ENCODE results near the gene TMEM107.

TMEM107 gene

GRCh38 chr17:8141045-8141444 is 35.1 kb downstream of the TMEM107 start:
- DNase-seq (ENCODE audit: extremely low read depth, low read depth) = no peak
- TF ChIP-seq CTCF (IDR thresholded peaks at IDR 0.05; ENCODE audit: low read depth, low read length) = no peak

- TF ChIP-seq CTCF (IDR thresholded peaks at IDR 0.05; ENCODE audit: low read depth, low read length) = no peak
- DNase-seq (ENCODE audit: extremely low read depth, low read depth) = no peak
These were observed 35.8 kb downstream of the TMEM107 start for GRCh38 chr17:8140065-8141029.

GRCh38 chr17:8138672-8139371 is 37.4 kb downstream of the TMEM107 start:
- peak; percentile 96 for DNase-seq (ENCODE audit: extremely low read depth, low read depth)

GRCh38 chr17:8138374-8138671 is 37.9 kb downstream of the TMEM107 start:
- TF ChIP-seq CTCF (IDR thresholded peaks at IDR 0.05; ENCODE audit: low read depth, low read length) = no peak
- DNase-seq (ENCODE audit: extremely low read depth, low read depth) = no peak

More at GRCh38 chr17:8138672-8139371, 37.4 kb downstream of the TMEM107 start:
- peak; percentile 82 for TF ChIP-seq CTCF (IDR thresholded peaks at IDR 0.05; ENCODE audit: low read depth, low read length)

GRCh38 chr17:8137645-8138373 is 38.4 kb downstream of the TMEM107 start:
- no peak for DNase-seq (ENCODE audit: extremely low read depth, low read depth)
- no peak for TF ChIP-seq CTCF (IDR thresholded peaks at IDR 0.05; ENCODE audit: low read depth, low read length)

GRCh38 chr17:8133941-8134340 is 42.2 kb downstream of the TMEM107 start:
- TF ChIP-seq CTCF (IDR thresholded peaks at IDR 0.05; ENCODE audit: low read depth, low read length) = no peak
- no peak for DNase-seq (ENCODE audit: extremely low read depth, low read depth)

Measured in AG09319 (cell line).